ENCODE data around the gene ARHGAP15.

ARHGAP15 gene

GRCh38 chr2:143440411-143441012 is 311.3 kb downstream of the ARHGAP15 start:
- Histone ChIP-seq H3K4me1 (ENCODE audit: control insufficient read depth in 1 of 2, insufficient read depth in 2 of 2, low read length in 2 of 2) (no peaks in the 10 kb centered on the region), H3K27ac (ENCODE audit: low read length) (no peak overlapping the region), H3K36me3 (ENCODE audit: control insufficient read depth in 1 of 2, insufficient read depth in 2 of 2, low read length in 2 of 2) (no peaks in the 10 kb centered on the region), H3K9me3 (ENCODE audit: control insufficient read depth in 1 of 2, low read length in 2 of 2) (no peaks in the 10 kb centered on the region), H3K27me3 (ENCODE audit: low read depth, low read length) (no peaks in the 10 kb centered on the region), H3K4me3 (ENCODE audit: low read depth in 1 of 2, low read length in 2 of 2) (no peak overlapping the region)

- Histone ChIP-seq H3K27ac (ENCODE audit: low read length) (no peak overlapping the region), H3K9me3 (ENCODE audit: control insufficient read depth in 1 of 2, low read length in 2 of 2) (no peaks in the 10 kb centered on the region), H3K27me3 (ENCODE audit: low read depth, low read length) (no peaks in the 10 kb centered on the region), H3K4me1 (ENCODE audit: control insufficient read depth in 1 of 2, insufficient read depth in 2 of 2, low read length in 2 of 2) (no peaks in the 10 kb centered on the region), H3K36me3 (ENCODE audit: control insufficient read depth in 1 of 2, insufficient read depth in 2 of 2, low read length in 2 of 2) (no peaks in the 10 kb centered on the region), H3K4me3 (ENCODE audit: low read depth in 1 of 2, low read length in 2 of 2) (no peak overlapping the region)
Measured at GRCh38 chr2:143442193-143442592, 313.0 kb downstream of the ARHGAP15 start.

DNA sequence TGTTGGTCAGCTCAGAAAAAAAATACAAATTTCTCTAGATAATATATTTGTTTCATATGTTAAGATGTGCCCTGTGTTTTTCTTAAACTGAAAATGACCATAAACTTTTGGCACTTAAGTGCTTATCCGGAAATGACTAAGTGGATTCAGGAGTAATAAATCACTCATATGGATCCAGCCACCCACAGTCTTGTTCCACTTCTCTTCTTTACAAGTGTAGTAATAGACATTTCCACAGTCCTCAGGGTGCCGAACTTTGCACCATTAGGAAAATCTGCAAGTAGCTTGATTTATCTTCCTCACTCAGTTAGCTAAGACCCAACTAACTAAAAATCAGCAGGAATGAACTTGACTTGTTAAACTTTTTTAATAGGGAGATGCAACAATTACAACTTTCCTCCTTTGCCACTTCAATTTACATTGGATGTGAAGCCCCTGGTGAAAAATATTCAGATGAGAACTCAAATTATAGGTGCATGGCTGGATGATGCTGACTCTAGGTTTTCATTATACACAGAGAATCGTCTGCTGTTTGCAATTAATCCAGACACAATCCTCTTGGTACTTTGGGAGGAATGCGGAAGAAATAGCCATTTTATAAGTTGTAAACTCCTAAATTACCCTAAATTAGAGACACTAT is 322.5 kb downstream of the ARHGAP15 start:
- H3K27me3 ChIP-seq (ENCODE audit: low read depth, low read length) = no peaks in the 10 kb centered on the region
- H3K36me3 ChIP-seq (ENCODE audit: control insufficient read depth in 1 of 2, insufficient read depth in 2 of 2, low read length in 2 of 2) = no peaks in the 10 kb centered on the region
- H3K27ac ChIP-seq (ENCODE audit: low read length) = no peak overlapping the region
- no peaks in the 10 kb centered on the region for H3K9me3 ChIP-seq (ENCODE audit: control insufficient read depth in 1 of 2, low read length in 2 of 2)
- no peaks in the 10 kb centered on the region for H3K4me1 ChIP-seq (ENCODE audit: control insufficient read depth in 1 of 2, insufficient read depth in 2 of 2, low read length in 2 of 2)
- no peak overlapping the region for H3K4me3 ChIP-seq (ENCODE audit: low read depth in 1 of 2, low read length in 2 of 2)

DNA sequence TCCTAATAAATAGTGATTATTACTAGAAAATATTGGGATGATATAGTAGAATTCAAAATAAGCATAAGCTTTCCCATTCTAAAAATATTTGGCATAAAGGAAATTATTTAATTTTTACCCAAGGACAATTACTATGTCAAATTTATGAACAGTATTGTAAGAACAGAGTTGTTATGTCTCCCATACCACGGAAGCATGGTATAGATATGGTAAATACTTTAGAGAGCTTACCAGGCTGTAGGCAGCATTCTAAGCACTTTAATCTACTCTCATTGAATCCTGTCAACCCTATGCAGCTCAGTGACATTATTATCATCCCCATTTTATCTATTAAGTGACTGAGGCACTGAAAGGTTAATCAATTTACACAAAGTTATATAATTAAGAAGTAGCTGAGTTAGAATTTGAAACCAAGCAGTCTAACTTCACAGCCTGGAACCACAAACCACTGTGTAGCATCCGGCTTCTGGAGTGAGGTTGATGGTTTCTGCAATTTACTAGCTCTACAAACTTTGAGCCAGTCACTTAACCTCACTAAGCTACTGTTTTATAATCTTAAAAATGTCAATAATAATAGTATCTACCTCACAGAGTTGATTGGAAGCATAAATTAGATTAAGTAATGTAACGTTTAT is 323.7 kb downstream of the ARHGAP15 start:
- no peak overlapping the region for H3K4me3 ChIP-seq (ENCODE audit: low read depth in 1 of 2, low read length in 2 of 2)
- no peaks in the 10 kb centered on the region for H3K27me3 ChIP-seq (ENCODE audit: low read depth, low read length)
- no peaks in the 10 kb centered on the region for H3K9me3 ChIP-seq (ENCODE audit: control insufficient read depth in 1 of 2, low read length in 2 of 2)
- no peaks in the 10 kb centered on the region for H3K36me3 ChIP-seq (ENCODE audit: control insufficient read depth in 1 of 2, insufficient read depth in 2 of 2, low read length in 2 of 2)
- H3K4me1 ChIP-seq (ENCODE audit: control insufficient read depth in 1 of 2, insufficient read depth in 2 of 2, low read length in 2 of 2) = no peaks in the 10 kb centered on the region
- H3K27ac ChIP-seq (ENCODE audit: low read length) = no peak overlapping the region

DNA sequence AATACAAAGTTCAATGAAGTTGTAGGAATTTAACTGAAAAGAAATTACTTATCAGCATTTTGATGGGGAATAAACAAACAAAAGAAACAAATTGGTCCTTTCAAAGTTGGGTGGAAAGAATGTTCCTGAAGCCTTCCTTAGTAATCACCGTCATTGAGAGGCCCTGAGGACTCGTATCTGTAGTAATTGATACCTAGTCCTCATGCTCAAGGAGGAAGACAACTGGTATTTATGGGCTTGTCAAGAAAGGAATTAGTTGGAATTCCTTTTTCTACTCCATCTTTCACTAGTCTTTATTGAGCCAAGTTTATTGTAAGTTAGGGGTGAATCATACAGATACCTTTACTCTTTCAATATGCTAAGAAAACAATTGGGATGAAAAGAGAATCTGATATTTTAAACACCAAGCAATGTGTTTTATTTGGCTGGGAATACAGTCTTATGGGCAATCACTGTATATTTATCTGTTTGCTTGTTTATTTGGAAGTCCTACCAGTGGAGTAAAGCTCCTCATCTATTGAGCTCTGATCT is 324.8 kb downstream of the ARHGAP15 start:
- no peaks in the 10 kb centered on the region for H3K9me3 ChIP-seq (ENCODE audit: control insufficient read depth in 1 of 2, low read length in 2 of 2)
- no peak overlapping the region for H3K4me3 ChIP-seq (ENCODE audit: low read depth in 1 of 2, low read length in 2 of 2)

GRCh38 chr2:143455317-143455716 is 326.1 kb downstream of the ARHGAP15 start:
- no peak overlapping the region for H3K27ac ChIP-seq (ENCODE audit: low read length)
- H3K4me1 ChIP-seq (ENCODE audit: control insufficient read depth in 1 of 2, insufficient read depth in 2 of 2, low read length in 2 of 2) = no peaks in the 10 kb centered on the region
- H3K4me3 ChIP-seq (ENCODE audit: low read depth in 1 of 2, low read length in 2 of 2) = no peak overlapping the region
- no peaks in the 10 kb centered on the region for H3K36me3 ChIP-seq (ENCODE audit: control insufficient read depth in 1 of 2, insufficient read depth in 2 of 2, low read length in 2 of 2)
- H3K9me3 ChIP-seq (ENCODE audit: control insufficient read depth in 1 of 2, low read length in 2 of 2) = no peaks in the 10 kb centered on the region
- H3K27me3 ChIP-seq (ENCODE audit: low read depth, low read length) = no peaks in the 10 kb centered on the region

More for the DNA sequence above, 324.8 kb downstream of the ARHGAP15 start:
- H3K27me3 ChIP-seq (ENCODE audit: low read depth, low read length) = no peaks in the 10 kb centered on the region
- H3K27ac ChIP-seq (ENCODE audit: low read length) = no peak overlapping the region
- no peaks in the 10 kb centered on the region for H3K4me1 ChIP-seq (ENCODE audit: control insufficient read depth in 1 of 2, insufficient read depth in 2 of 2, low read length in 2 of 2)
- H3K36me3 ChIP-seq (ENCODE audit: control insufficient read depth in 1 of 2, insufficient read depth in 2 of 2, low read length in 2 of 2) = no peaks in the 10 kb centered on the region

GRCh38 chr2:143458258-143459190 is 329.3 kb downstream of the ARHGAP15 start:
- Histone ChIP-seq H3K27me3 (ENCODE audit: low read depth, low read length) (no peaks in the 10 kb centered on the region), H3K36me3 (ENCODE audit: control insufficient read depth in 1 of 2, insufficient read depth in 2 of 2, low read length in 2 of 2) (no peaks in the 10 kb centered on the region), H3K27ac (ENCODE audit: low read length) (no peak overlapping the region), H3K9me3 (ENCODE audit: control insufficient read depth in 1 of 2, low read length in 2 of 2) (no peaks in the 10 kb centered on the region), H3K4me1 (ENCODE audit: control insufficient read depth in 1 of 2, insufficient read depth in 2 of 2, low read length in 2 of 2) (no peaks in the 10 kb centered on the region), H3K4me3 (ENCODE audit: low read depth in 1 of 2, low read length in 2 of 2) (no peak overlapping the region)

GRCh38 chr2:143460382-143460781 is 331.2 kb downstream of the ARHGAP15 start:
- Histone ChIP-seq H3K27ac (ENCODE audit: low read length) (no peak overlapping the region), H3K9me3 (ENCODE audit: control insufficient read depth in 1 of 2, low read length in 2 of 2) (no peaks in the 10 kb centered on the region), H3K27me3 (ENCODE audit: low read depth, low read length) (no peaks in the 10 kb centered on the region), H3K4me1 (ENCODE audit: control insufficient read depth in 1 of 2, insufficient read depth in 2 of 2, low read length in 2 of 2) (no peaks in the 10 kb centered on the region), H3K4me3 (ENCODE audit: low read depth in 1 of 2, low read length in 2 of 2) (no peak overlapping the region), H3K36me3 (ENCODE audit: control insufficient read depth in 1 of 2, insufficient read depth in 2 of 2, low read length in 2 of 2) (no peaks in the 10 kb centered on the region)

- H3K4me3 ChIP-seq (ENCODE audit: low read depth in 1 of 2, low read length in 2 of 2) = no peak overlapping the region
- no peaks in the 10 kb centered on the region for H3K4me1 ChIP-seq (ENCODE audit: control insufficient read depth in 1 of 2, insufficient read depth in 2 of 2, low read length in 2 of 2)
- H3K27me3 ChIP-seq (ENCODE audit: low read depth, low read length) = no peaks in the 10 kb centered on the region
- no peaks in the 10 kb centered on the region for H3K36me3 ChIP-seq (ENCODE audit: control insufficient read depth in 1 of 2, insufficient read depth in 2 of 2, low read length in 2 of 2)
- H3K9me3 ChIP-seq (ENCODE audit: control insufficient read depth in 1 of 2, low read length in 2 of 2) = no peaks in the 10 kb centered on the region
- no peak overlapping the region for H3K27ac ChIP-seq (ENCODE audit: low read length)
Measured at GRCh38 chr2:143463719-143464118, 334.5 kb downstream of the ARHGAP15 start.

DNA sequence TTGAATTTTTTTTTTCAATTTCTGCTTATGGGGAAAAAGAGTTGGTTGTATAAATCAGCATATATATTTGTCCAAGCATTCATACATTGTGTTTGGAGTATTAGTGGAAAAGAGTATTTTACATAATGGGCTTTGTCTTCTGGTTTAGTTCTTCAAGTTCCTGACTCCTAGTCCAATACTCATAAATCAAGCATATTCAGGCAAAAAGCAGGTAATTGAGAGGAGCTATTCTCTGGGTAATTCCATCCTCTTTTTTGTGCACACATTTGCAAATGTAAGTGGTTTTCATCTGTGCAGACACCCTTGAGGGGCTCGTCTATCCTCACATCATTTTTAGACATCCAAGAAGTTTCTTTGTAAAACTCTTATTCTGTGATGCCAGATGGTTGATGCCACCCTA is 337.2 kb downstream of the ARHGAP15 start:
- Histone ChIP-seq H3K36me3 (ENCODE audit: control insufficient read depth in 1 of 2, insufficient read depth in 2 of 2, low read length in 2 of 2) (no peaks in the 10 kb centered on the region), H3K27ac (ENCODE audit: low read length) (no peak overlapping the region), H3K9me3 (ENCODE audit: control insufficient read depth in 1 of 2, low read length in 2 of 2) (no peaks in the 10 kb centered on the region), H3K4me3 (ENCODE audit: low read depth in 1 of 2, low read length in 2 of 2) (no peak overlapping the region), H3K4me1 (ENCODE audit: control insufficient read depth in 1 of 2, insufficient read depth in 2 of 2, low read length in 2 of 2) (no peaks in the 10 kb centered on the region), H3K27me3 (ENCODE audit: low read depth, low read length) (no peaks in the 10 kb centered on the region)

- Histone ChIP-seq H3K4me1 (ENCODE audit: control insufficient read depth in 1 of 2, insufficient read depth in 2 of 2, low read length in 2 of 2) (no peaks in the 10 kb centered on the region), H3K4me3 (ENCODE audit: low read depth in 1 of 2, low read length in 2 of 2) (no peak overlapping the region), H3K27me3 (ENCODE audit: low read depth, low read length) (no peaks in the 10 kb centered on the region), H3K9me3 (ENCODE audit: control insufficient read depth in 1 of 2, low read length in 2 of 2) (no peaks in the 10 kb centered on the region), H3K27ac (ENCODE audit: low read length) (no peak overlapping the region), H3K36me3 (ENCODE audit: control insufficient read depth in 1 of 2, insufficient read depth in 2 of 2, low read length in 2 of 2) (no peaks in the 10 kb centered on the region)
Measured at GRCh38 chr2:143467011-143467410, 337.8 kb downstream of the ARHGAP15 start.

Data from muscle layer of duodenum (tissue), 2 donors.